Lung (tissue), 12 donors: ENCODE measurements around the gene CLEC20A. TPM values are rescaled to one million over a fixed set of nuclear protein-coding genes. Genes with fewer than 3 reads are reported as not detected.

Experiments used
- ATAC-seq: fragments of 200-7000 bp; cut with Tn5 transposase; one replicate; pipeline ENCODE4 v1.9.1; 2020; ENCODE audit warnings: moderate number of reproducible peaks; ENCODE audit not compliant: insufficient read depth, low FRiP score
- DNase-seq, 3 donors: peaks; one replicate each; pipeline ENCODE4 v3.0.0-alpha.2; 2013 to 2017
- H3K27ac ChIP-seq, 2 donors: one replicate each; pipeline ENCODE4 v1.5.1; 2013; ENCODE audit warnings: mild to moderate bottlenecking in 2 of 2, moderate library complexity in 2 of 2, control low read depth in 1 of 2, inconsistent platforms in 1 of 2, low read depth in 1 of 2, low read length in 1 of 2
- H3K27me3 ChIP-seq, 3 donors: one replicate each; pipeline ENCODE4 v1.5.1; 2013; ENCODE audit warnings: low read length in 2 of 3; ENCODE audit not compliant: control insufficient read depth in 3 of 3, insufficient read depth in 3 of 3
- H3K36me3 ChIP-seq, 4 donors: one replicate each; pipeline ENCODE4 v1.5.1; 2013; ENCODE audit warnings: low read length in 4 of 4, mild to moderate bottlenecking in 1 of 4, moderate library complexity in 1 of 4; ENCODE audit not compliant: control insufficient read depth in 4 of 4, insufficient read depth in 4 of 4
- H3K4me1 ChIP-seq, 5 donors: one replicate each; pipeline ENCODE4 v1.5.1; 2013; ENCODE audit warnings: low read length in 5 of 5, mild to moderate bottlenecking in 2 of 5, moderate library complexity in 1 of 5; ENCODE audit not compliant: control insufficient read depth in 5 of 5, insufficient read depth in 5 of 5
- H3K4me3 ChIP-seq: one replicate; pipeline ENCODE4 v1.5.1; 2013; ENCODE audit warnings: mild to moderate bottlenecking, control low read depth, moderate library complexity
- H3K9ac ChIP-seq, 2 donors: one replicate each; pipeline ENCODE4 v1.5.1; 2013; ENCODE audit warnings: low read length in 2 of 2, control low read depth in 1 of 2; ENCODE audit not compliant: insufficient read depth in 1 of 2
- H3K9me3 ChIP-seq, 4 donors: one replicate each; pipeline ENCODE4 v1.5.1; 2013; ENCODE audit warnings: low read length in 3 of 4, mild to moderate bottlenecking in 1 of 4, moderate library complexity in 1 of 4; ENCODE audit not compliant: control insufficient read depth in 4 of 4, insufficient read depth in 3 of 4
- WGBS, 2 donors: extraction: QIAGEN DNeasy Blood & Tissue Kit; methylation state at CpG; one replicate each; pipeline ENCODE4 v1.1.7; 2013; 5-methylcytosine and 5-hydroxymethylcytosine counted together
- polyA plus RNA-seq, 2 donors: library from polyadenylated mRNA; stranded (reverse); fragments of 200-250 nt; gene quantifications; one replicate each; pipeline ENCODE4 v1.2.1, GENCODE V29; 2013
- total RNA-seq, 2 donors: library from RNA; depleted of rRNA in 1 of 2; stranded (reverse); fragments of >200 nt in 1 of 2; gene quantifications; one replicate each; pipeline ENCODE4 v1.2.1, GENCODE V29; 2014 to 2021
- TF ChIP-seq, protein P1 (sequence below): IDR thresholded peaks from 2 replicates; pipeline ENCODE4 v1.5.1; 2012; ENCODE audit warnings: mild to moderate bottlenecking; ENCODE audit errors: control extremely low read depth, extremely low read depth
- donor health status: control.
- donor health status: control.
- donor health status: Bipolar disorder and iron deficiency.
- donor health status: healthy.
- donor health status: DM: yes; HTN: yes; CAD: no.

CLEC20A gene
- total and polyA plus RNA-seq, 4 donors: 0.14 TPM; not detected in 3

DNA sequence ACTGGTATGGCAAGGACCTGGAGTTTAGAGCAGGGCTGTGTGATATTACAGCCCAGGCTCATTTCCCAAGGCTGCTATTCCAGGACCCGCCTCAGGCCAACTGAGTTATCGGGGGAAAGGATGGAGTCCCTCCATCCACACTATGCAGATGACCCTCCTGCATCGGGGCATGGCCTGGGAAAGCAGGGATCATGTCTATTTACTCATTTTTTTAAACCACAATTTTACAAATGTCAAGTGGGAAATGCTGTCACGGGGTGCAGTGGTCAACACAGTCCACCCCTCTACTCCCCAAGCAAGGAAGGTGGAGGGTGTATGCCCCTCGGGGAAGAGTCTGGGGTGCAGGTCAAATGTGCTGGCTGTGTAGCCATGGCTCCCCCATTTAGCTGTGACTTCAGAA is 6.1 kb upstream of the CLEC20A start:
- no peak for DNase-seq
- Histone ChIP-seq H3K36me3 (no peaks in the 10 kb centered on the region), H3K9ac (no peak overlapping the region), H3K9me3 (no peaks in the 10 kb centered on the region), H3K4me1 (peaks cover 0 to 4% (median 0%) of the 10 kb centered on the region in 5 donors), H3K27me3 (no peaks in the 10 kb centered on the region), H3K4me3 (no peak overlapping the region), H3K27ac (no peak overlapping the region)
- WGBS, 2 donors: 91 to 92% methylated on average over 5 of the region's 5 CpGs
- TF ChIP-seq, protein P1, sequence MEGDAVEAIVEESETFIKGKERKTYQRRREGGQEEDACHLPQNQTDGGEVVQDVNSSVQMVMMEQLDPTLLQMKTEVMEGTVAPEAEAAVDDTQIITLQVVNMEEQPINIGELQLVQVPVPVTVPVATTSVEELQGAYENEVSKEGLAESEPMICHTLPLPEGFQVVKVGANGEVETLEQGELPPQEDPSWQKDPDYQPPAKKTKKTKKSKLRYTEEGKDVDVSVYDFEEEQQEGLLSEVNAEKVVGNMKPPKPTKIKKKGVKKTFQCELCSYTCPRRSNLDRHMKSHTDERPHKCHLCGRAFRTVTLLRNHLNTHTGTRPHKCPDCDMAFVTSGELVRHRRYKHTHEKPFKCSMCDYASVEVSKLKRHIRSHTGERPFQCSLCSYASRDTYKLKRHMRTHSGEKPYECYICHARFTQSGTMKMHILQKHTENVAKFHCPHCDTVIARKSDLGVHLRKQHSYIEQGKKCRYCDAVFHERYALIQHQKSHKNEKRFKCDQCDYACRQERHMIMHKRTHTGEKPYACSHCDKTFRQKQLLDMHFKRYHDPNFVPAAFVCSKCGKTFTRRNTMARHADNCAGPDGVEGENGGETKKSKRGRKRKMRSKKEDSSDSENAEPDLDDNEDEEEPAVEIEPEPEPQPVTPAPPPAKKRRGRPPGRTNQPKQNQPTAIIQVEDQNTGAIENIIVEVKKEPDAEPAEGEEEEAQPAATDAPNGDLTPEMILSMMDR: no peak
- ATAC-seq: no peak

DNA sequence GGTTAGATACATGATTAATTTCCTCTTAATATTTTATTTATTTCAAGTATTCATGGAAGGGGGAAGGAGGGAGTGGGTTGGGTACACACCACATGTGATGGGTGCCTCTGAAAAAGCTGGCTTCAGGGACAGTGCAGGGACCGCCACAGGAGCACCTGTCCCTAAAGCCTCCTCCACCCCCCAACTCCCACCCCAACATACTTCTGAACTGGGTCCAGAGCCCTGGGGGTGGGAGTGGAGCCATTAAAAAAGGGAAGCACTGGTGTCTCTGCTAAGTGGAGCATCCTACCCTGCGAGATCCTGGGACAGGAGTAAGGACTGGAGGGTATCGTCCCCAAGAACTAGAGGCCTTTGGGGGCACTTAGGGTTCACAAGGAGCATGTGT is 5.6 kb upstream of the CLEC20A start:
- H3K4me1 ChIP-seq: peaks cover 0 to 4% (median 0%) of the 10 kb centered on the region in 5 donors
- no peaks in the 10 kb centered on the region for H3K27me3 ChIP-seq
- 95 to 96% methylated on average over 3 of the region's 3 CpGs for WGBS, 2 donors
- ATAC-seq (no peak), DNase-seq (no peak)
- no peaks in the 10 kb centered on the region for H3K36me3 ChIP-seq
- TF ChIP-seq, protein P1: no peak
- no peaks in the 10 kb centered on the region for H3K9me3 ChIP-seq
- H3K4me3 ChIP-seq: no peak overlapping the region
- no peak overlapping the region for H3K27ac ChIP-seq
- no peak overlapping the region for H3K9ac ChIP-seq

DNA sequence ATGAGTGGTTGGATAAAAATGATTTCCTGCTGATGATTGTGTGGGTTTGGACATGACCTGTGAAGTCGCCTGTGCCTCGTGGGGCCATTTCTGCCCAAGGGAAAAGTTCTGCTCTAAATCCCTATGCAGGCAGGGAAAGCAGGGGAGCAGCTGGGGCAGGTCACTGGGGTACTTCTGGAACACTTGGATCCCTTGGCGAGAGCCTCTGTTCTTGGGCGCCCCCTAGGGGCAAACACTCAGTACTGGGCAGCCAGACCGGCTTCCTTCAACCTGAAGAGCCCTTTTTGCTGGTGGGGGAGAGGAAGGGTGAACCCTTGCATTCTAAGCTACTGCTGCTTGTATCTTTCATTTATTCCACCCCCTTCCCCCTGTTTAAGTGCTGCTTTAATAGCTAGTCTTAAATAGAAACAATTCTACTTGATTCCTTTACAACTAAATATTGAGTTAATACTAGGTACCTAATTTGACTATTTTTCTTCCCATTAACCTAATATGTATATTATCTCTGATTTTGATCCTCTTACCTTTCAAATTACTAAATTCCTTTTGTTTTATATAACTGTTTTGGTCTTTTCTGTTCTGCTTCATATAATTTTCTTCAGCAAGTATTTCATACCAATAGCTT is 5.1 kb upstream of the CLEC20A start:
- H3K36me3 ChIP-seq: no peaks in the 10 kb centered on the region
- TF ChIP-seq, protein P1: peak; percentile 42
- 20 to 23% methylated on average over 5 of the region's 5 CpGs for WGBS, 2 donors

DNA sequence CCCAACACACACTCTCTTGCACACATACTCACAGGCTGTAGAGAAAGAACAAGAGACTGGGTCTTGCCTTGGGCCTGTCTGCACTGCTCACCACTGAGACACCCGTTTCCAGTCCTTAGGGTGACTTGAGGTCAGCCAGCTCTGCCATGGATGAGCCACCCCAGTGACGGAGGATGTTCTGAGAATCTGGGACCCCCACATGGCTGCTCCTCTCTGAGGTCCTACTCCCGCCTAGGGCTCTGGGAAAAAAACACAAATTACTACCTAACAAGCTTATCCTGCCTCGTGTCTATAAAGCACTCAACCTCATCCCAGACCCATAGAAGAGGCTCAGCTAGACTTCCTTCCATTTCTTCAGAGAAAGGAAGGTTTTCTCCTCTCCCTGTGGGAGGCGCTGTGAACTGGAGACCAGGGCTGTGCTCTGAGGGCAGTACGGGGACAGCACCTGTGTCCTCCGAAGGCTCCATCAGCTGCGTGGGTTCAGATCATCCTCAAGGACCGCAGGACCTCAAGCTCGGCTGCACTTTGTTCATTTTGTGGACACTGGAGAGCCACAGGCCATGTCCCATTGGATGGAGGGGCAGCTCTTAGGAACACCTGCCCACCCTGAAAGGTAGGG is 4.3 kb upstream of the CLEC20A start:
- no peak overlapping the region for H3K4me3 ChIP-seq
- H3K36me3 ChIP-seq: no peaks in the 10 kb centered on the region
- 93 to 98% methylated on average over 10 of the region's 10 CpGs for WGBS, 2 donors
- TF ChIP-seq, protein P1: no peak
- H3K27me3 ChIP-seq: no peaks in the 10 kb centered on the region
- no peak overlapping the region for H3K27ac ChIP-seq
- H3K9me3 ChIP-seq: no peaks in the 10 kb centered on the region
- ATAC-seq (no peak), DNase-seq (no peak)
- peaks cover 0 to 4% (median 0%) of the 10 kb centered on the region in 5 donors for H3K4me1 ChIP-seq
- H3K9ac ChIP-seq: no peak overlapping the region

More for the DNA sequence above, 5.1 kb upstream of the CLEC20A start:
- Histone ChIP-seq H3K27me3 (no peaks in the 10 kb centered on the region), H3K27ac (no peak overlapping the region), H3K9ac (no peak overlapping the region), H3K4me1 (peaks cover 0 to 4% (median 0%) of the 10 kb centered on the region in 5 donors), H3K4me3 (no peak overlapping the region), H3K9me3 (no peaks in the 10 kb centered on the region)
- DNase-seq (peak; percentile 81 to 85 (median 83)), ATAC-seq (peak; percentile 82)
